Measurements from ENCODE around the gene RAF1.

Gene RAF1

GRCh38 chr3:12579456-12579855 lies 84.5 kb downstream of the RAF1 start:
- TF ChIP-seq CTCF (IDR thresholded peaks at IDR 0.05; ENCODE audit: insufficient read depth, low read length, poor library complexity, severe bottlenecking) = no peak
- Histone ChIP-seq H3K27me3 (replicated peaks; ENCODE audit: control insufficient read depth, insufficient read depth, low read length) (no peaks in the 10 kb centered on the region), H3K4me3 (replicated peaks; ENCODE audit: low read depth, low read length) (no peak overlapping the region), H3K36me3 (ENCODE audit: control insufficient read depth, insufficient read depth, low read length) (peaks cover 32% of the 10 kb centered on the region)
- no peak for DNase-seq (ENCODE audit: extremely low read depth, insufficient read length)

DNA sequence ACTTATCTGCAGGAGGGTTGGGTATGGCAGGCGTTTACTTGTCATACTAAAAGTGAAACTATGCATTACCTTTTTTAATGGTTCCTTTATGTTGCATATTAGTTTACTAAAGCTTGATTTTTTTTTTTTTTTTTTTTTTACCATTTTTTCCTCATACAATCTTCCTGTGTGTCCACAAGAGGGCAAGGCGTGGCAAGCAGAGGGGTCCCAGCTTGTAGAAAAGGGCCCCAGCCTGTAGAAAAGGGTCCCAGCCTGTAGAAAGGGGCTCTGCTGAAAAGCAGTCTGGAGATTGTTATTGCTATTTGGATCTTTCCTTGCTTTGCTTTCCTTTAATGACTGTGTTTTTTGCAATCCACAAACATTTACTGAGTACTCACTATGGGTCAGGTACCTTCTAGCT lies 85.2 kb downstream of the RAF1 start:
- H3K4me3 ChIP-seq (replicated peaks; ENCODE audit: low read depth, low read length) = no peak overlapping the region
- no peaks in the 10 kb centered on the region for H3K27me3 ChIP-seq (replicated peaks; ENCODE audit: control insufficient read depth, insufficient read depth, low read length)
- TF ChIP-seq CTCF (IDR thresholded peaks at IDR 0.05; ENCODE audit: insufficient read depth, low read length, poor library complexity, severe bottlenecking) = peak; percentile 23
- DNase-seq (ENCODE audit: extremely low read depth, insufficient read length) = no peak
- peaks cover 31% of the 10 kb centered on the region for H3K36me3 ChIP-seq (ENCODE audit: control insufficient read depth, insufficient read depth, low read length)

- no peak for DNase-seq (ENCODE audit: extremely low read depth, insufficient read length)
- Histone ChIP-seq H3K27me3 (replicated peaks; ENCODE audit: control insufficient read depth, insufficient read depth, low read length) (no peaks in the 10 kb centered on the region), H3K36me3 (ENCODE audit: control insufficient read depth, insufficient read depth, low read length) (peaks cover 30% of the 10 kb centered on the region), H3K4me3 (replicated peaks; ENCODE audit: low read depth, low read length) (no peak overlapping the region)
- no peak for TF ChIP-seq CTCF (IDR thresholded peaks at IDR 0.05; ENCODE audit: insufficient read depth, low read length, poor library complexity, severe bottlenecking)
Observed at GRCh38 chr3:12577379-12577778, 86.5 kb downstream of the RAF1 start.

DNA sequence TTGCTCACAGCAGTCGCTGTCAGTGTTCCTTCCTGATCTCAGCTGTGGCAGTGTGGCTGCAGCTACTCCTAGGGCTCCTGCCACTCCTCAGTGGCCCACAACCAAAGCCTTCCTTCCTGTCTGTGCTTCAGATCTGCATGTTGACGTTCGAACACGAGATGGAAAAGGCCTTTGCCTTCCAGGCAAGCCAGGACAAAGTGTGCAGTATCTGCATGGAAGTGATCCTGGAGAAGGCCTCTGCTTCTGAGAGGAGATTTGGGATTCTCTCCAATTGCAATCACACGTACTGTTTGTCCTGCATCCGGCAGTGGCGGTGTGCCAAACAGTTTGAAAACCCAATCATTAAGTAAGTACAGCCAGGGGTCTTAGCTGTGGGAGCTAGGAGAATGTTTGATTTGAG lies 89.3 kb downstream of the RAF1 start:
- no peak overlapping the region for H3K4me3 ChIP-seq (replicated peaks; ENCODE audit: low read depth, low read length)
- H3K36me3 ChIP-seq (ENCODE audit: control insufficient read depth, insufficient read depth, low read length) = peaks cover 32% of the 10 kb centered on the region
- TF ChIP-seq CTCF (IDR thresholded peaks at IDR 0.05; ENCODE audit: insufficient read depth, low read length, poor library complexity, severe bottlenecking) = no peak
- H3K27me3 ChIP-seq (replicated peaks; ENCODE audit: control insufficient read depth, insufficient read depth, low read length) = no peaks in the 10 kb centered on the region
- no peak for DNase-seq (ENCODE audit: extremely low read depth, insufficient read length)

DNA sequence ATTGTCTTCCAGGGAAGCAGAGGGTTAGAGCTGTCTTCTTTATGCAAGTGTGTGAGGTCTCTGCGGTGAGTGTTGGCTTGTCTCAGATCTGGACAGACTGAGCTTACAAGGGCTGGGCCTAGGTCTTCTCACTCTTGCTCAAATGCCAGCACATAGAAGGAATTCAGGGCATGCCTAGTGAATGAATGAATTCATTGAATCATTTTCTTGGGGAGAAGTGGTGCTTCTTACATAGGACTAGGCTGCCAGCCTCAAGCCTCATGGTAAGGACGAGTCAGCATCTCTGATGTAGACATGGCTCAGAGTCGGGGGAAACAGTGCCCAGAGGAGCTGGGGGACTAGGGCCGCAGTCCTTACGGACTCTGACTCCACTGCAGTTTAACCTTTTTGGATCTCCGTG lies 89.8 kb downstream of the RAF1 start:
- no peak for DNase-seq (ENCODE audit: extremely low read depth, insufficient read length)
- Histone ChIP-seq H3K36me3 (ENCODE audit: control insufficient read depth, insufficient read depth, low read length) (peaks cover 29% of the 10 kb centered on the region), H3K4me3 (replicated peaks; ENCODE audit: low read depth, low read length) (no peak overlapping the region), H3K27me3 (replicated peaks; ENCODE audit: control insufficient read depth, insufficient read depth, low read length) (no peaks in the 10 kb centered on the region)
- TF ChIP-seq CTCF (IDR thresholded peaks at IDR 0.05; ENCODE audit: insufficient read depth, low read length, poor library complexity, severe bottlenecking) = no peak

- Histone ChIP-seq H3K27me3 (replicated peaks; ENCODE audit: control insufficient read depth, insufficient read depth, low read length) (no peaks in the 10 kb centered on the region), H3K4me3 (replicated peaks; ENCODE audit: low read depth, low read length) (no peak overlapping the region), H3K36me3 (ENCODE audit: control insufficient read depth, insufficient read depth, low read length) (peaks cover 29% of the 10 kb centered on the region)
- DNase-seq (ENCODE audit: extremely low read depth, insufficient read length) = no peak
- no peak for TF ChIP-seq CTCF (IDR thresholded peaks at IDR 0.05; ENCODE audit: insufficient read depth, low read length, poor library complexity, severe bottlenecking)
Observed at GRCh38 chr3:12571986-12572385, 91.9 kb downstream of the RAF1 start.

All from GM06990 (cell line).